ENCODE measurements around the gene P2RY14. TPM values are rescaled to one million over a fixed set of nuclear protein-coding genes. Genes with fewer than 3 reads are reported as not detected.
"Not testable (repeated sequence)": the region's sequence is repeated elsewhere in the genome, so short reads cannot be mapped to it uniquely, and the experiment has no call there.

P2RY14 gene
- total RNA-seq, 1 donor from 2014 or later = not detected

- H3K27me3 Mint-ChIP-seq (ENCODE audit: unreplicated experiment) = no peaks in the 10 kb centered on the region
- no peak overlapping the region for H3K27ac Mint-ChIP-seq (ENCODE audit: unreplicated experiment)
- H3K4me3 Mint-ChIP-seq (ENCODE audit: unreplicated experiment) = no peak overlapping the region
- DNase-seq = no peak
- H3K9me3 Mint-ChIP-seq (ENCODE audit: unreplicated experiment) = no peaks in the 10 kb centered on the region
- H3K36me3 Mint-ChIP-seq (ENCODE audit: unreplicated experiment) = no peaks in the 10 kb centered on the region
- H3K4me1 Mint-ChIP-seq (ENCODE audit: low read depth, unreplicated experiment) = peaks cover 3% of the 10 kb centered on the region
- TF ChIP-seq, protein P1, sequence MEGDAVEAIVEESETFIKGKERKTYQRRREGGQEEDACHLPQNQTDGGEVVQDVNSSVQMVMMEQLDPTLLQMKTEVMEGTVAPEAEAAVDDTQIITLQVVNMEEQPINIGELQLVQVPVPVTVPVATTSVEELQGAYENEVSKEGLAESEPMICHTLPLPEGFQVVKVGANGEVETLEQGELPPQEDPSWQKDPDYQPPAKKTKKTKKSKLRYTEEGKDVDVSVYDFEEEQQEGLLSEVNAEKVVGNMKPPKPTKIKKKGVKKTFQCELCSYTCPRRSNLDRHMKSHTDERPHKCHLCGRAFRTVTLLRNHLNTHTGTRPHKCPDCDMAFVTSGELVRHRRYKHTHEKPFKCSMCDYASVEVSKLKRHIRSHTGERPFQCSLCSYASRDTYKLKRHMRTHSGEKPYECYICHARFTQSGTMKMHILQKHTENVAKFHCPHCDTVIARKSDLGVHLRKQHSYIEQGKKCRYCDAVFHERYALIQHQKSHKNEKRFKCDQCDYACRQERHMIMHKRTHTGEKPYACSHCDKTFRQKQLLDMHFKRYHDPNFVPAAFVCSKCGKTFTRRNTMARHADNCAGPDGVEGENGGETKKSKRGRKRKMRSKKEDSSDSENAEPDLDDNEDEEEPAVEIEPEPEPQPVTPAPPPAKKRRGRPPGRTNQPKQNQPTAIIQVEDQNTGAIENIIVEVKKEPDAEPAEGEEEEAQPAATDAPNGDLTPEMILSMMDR (IDR thresholded peaks at IDR 0.05; ENCODE audit: partially characterized antibody, unreplicated experiment) = no peak
These were observed 102.4 kb downstream of the P2RY14 start for GRCh38 chr3:151175952-151176351.

GRCh38 chr3:151174351-151174750 lies 104.0 kb downstream of the P2RY14 start:
- DNase-seq = no peak
- no peaks in the 10 kb centered on the region for H3K4me1 Mint-ChIP-seq (ENCODE audit: low read depth, unreplicated experiment)
- TF ChIP-seq, protein P1 (IDR thresholded peaks at IDR 0.05; ENCODE audit: partially characterized antibody, unreplicated experiment) = no peak
- H3K27me3 Mint-ChIP-seq (ENCODE audit: unreplicated experiment) = no peaks in the 10 kb centered on the region
- H3K36me3 Mint-ChIP-seq (ENCODE audit: unreplicated experiment) = no peaks in the 10 kb centered on the region
- H3K27ac Mint-ChIP-seq (ENCODE audit: unreplicated experiment) = no peak overlapping the region
- H3K9me3 Mint-ChIP-seq (ENCODE audit: unreplicated experiment) = no peaks in the 10 kb centered on the region
- H3K4me3 Mint-ChIP-seq (ENCODE audit: unreplicated experiment) = no peak overlapping the region

- Mint-ChIP-seq H3K4me1 (ENCODE audit: low read depth, unreplicated experiment) (no peaks in the 10 kb centered on the region), H3K27ac (ENCODE audit: unreplicated experiment) (no peak overlapping the region), H3K36me3 (ENCODE audit: unreplicated experiment) (no peaks in the 10 kb centered on the region), H3K9me3 (ENCODE audit: unreplicated experiment) (no peaks in the 10 kb centered on the region), H3K4me3 (ENCODE audit: unreplicated experiment) (no peak overlapping the region), H3K27me3 (ENCODE audit: unreplicated experiment) (no peaks in the 10 kb centered on the region)
- DNase-seq = no peak
- TF ChIP-seq, protein P1 (IDR thresholded peaks at IDR 0.05; ENCODE audit: partially characterized antibody, unreplicated experiment) = no peak
These were observed 107.1 kb downstream of the P2RY14 start for GRCh38 chr3:151171145-151171757.

DNA sequence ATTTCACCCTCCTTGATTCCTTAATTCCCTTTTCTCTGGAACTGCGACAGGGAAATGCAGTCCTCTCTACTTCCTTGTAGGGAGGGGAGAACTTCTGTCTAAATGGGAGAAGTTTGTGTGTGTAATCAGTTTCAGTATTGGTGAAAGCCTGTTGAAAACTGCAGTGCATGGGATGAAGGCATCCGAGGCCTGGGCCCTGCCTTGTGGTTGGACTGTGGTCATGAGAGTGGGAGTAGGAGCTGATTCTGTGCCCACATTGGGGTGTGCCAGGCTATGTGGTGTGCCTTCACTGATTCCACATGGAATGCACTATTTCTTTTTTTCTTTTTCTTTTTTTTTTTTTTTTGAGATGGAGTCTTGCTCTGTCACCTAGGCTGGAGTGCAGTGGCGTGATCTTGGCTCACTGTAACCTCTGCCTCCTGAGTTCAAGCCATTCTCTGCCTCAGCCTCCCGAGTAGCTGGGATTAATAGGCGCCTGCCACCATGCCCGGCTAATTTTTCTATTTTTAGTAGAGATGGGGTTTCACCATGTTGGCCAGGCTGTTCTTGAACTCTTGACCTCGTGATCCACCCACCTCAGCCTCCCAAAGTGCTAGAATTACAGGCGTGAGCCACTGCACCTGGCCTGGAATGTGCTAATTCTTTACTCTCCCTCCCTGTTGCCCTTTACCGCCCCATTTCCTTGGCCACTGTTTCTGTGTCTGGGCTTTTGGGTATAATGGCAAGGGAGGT lies 108.2 kb downstream of the P2RY14 start:
- H3K27me3 Mint-ChIP-seq (ENCODE audit: unreplicated experiment); H3K9me3 Mint-ChIP-seq (ENCODE audit: unreplicated experiment): not testable (repeated sequence)

DNA sequence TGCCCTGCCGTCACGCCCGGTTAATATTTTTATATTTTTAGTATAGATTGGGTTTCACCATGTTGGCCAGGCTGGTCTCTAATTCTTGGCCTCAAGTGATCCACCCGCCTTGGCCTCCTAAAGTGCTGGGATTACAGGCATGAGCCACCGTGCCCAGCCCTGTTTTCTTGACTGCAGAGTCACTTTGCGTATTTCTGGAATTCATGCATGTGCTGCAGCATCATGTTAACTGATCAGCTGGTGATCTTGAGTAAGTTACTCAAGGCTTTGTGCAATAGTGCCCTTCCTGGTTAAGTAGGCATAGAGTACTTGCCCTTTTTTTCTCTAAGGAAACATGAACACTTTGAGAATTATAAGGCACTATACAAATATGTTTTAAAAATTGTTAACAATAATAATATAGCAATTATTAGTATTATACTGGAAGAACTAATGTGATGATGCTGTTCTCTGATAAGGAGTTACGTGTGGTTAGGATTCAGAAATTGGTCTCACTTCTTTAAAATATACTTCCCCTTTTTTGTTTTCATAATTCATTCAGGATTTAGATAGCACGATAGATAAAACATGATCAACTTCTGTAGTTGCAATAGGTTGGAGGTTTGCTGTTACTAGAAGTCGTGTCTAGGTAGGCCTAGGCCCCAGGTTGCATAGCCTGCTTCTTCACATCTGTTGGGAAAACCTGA lies 108.9 kb downstream of the P2RY14 start:
- Mint-ChIP-seq H3K36me3 (ENCODE audit: unreplicated experiment) (no peaks in the 10 kb centered on the region), H3K4me1 (ENCODE audit: low read depth, unreplicated experiment) (no peaks in the 10 kb centered on the region), H3K4me3 (ENCODE audit: unreplicated experiment) (no peak overlapping the region), H3K27me3 (ENCODE audit: unreplicated experiment) (no peaks in the 10 kb centered on the region), H3K27ac (ENCODE audit: unreplicated experiment) (no peak overlapping the region), H3K9me3 (ENCODE audit: unreplicated experiment) (no peaks in the 10 kb centered on the region)
- TF ChIP-seq, protein P1 (IDR thresholded peaks at IDR 0.05; ENCODE audit: partially characterized antibody, unreplicated experiment) = no peak
- DNase-seq = no peak

More for the DNA sequence above, 108.2 kb downstream of the P2RY14 start:
- not testable (repeated sequence) for H3K36me3 Mint-ChIP-seq (ENCODE audit: unreplicated experiment); H3K4me3 Mint-ChIP-seq (ENCODE audit: unreplicated experiment); H3K4me1 Mint-ChIP-seq (ENCODE audit: low read depth, unreplicated experiment); DNase-seq; H3K27ac Mint-ChIP-seq (ENCODE audit: unreplicated experiment)

Data from glutamatergic neuron (in vitro differentiated cells).